Measurements from ENCODE around the gene THEM5.

DNA sequence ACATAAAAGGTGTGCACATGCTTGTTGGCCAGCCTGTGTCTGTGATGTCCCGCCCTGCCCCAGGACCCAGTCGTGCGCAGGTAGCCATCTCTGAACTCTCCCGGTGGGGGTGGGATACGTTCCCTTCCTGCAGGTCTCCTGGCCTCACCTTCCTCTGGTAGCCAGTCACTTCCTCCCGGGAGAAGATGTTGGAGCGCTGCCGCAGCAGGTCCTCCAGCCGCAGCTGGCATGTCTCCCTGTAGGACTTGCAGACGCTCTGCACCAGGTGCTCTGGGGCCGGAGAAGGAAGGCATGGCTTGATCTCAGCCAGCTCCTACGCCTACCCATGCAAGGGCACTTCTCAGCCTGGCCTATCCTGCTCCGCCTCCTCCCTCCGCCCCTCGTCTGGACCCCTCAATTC, 39.1 kb downstream of the THEM5 start:
- TF ChIP-seq CTCF (IDR thresholded peaks at IDR 0.05) = no peak
- no peak for TF ChIP-seq POLR2A (IDR thresholded peaks at IDR 0.05)

All from stomach (tissue), 4 donors.